Smooth muscle cell (in vitro differentiated cells): ENCODE measurements around the gene PRDM16. TPM values are rescaled to one million over a fixed set of nuclear protein-coding genes. Genes with fewer than 3 reads are reported as not detected.

Experiments used
- DNase-seq: peaks from one replicate; lab custom pipeline; 2025; ENCODE audit not compliant: unreplicated experiment; lab: John Stamatoyannopoulos, UW
- H2AFZ ChIP-seq: fragments of 200-600 bp; sonication (generic); 2 replicates; pipeline ENCODE4 v1.6.0; 2016; ENCODE audit warnings: antibody characterized with exemption, low read depth, mild to moderate bottlenecking
- H3F3A ChIP-seq: fragments of 200-600 bp; sonication (generic); 2 replicates; pipeline ENCODE4 v1.6.0; 2017; ENCODE audit warnings: antibody characterized with exemption, low read depth
- H3K27ac ChIP-seq: fragments of 200-600 bp; sonication (generic); 2 replicates; pipeline ENCODE4 v1.5.1; 2016; ENCODE audit warnings: low read depth, mild to moderate bottlenecking
- H3K27me3 ChIP-seq: fragments of 200-600 bp; sonication (generic); 2 replicates; pipeline ENCODE4 v1.6.1; 2016; ENCODE audit warnings: low read depth, mild to moderate bottlenecking
- H3K36me3 ChIP-seq: fragments of 200-600 bp; sonication (generic); 2 replicates; pipeline ENCODE4 v1.5.1; 2016; ENCODE audit warnings: low read depth
- H3K4me1 ChIP-seq: fragments of 200-600 bp; sonication (generic); 2 replicates; pipeline ENCODE4 v1.5.1; 2016; ENCODE audit warnings: low read depth
- H3K4me2 ChIP-seq: fragments of 200-600 bp; sonication (generic); 2 replicates; pipeline ENCODE4 v1.6.0; 2016; ENCODE audit warnings: mild to moderate bottlenecking
- H3K4me3 ChIP-seq: fragments of 200-600 bp; sonication (generic); 2 replicates; pipeline ENCODE4 v1.5.1; 2016; ENCODE audit warnings: mild to moderate bottlenecking
- H3K79me2 ChIP-seq: fragments of 200-600 bp; sonication (generic); 2 replicates; pipeline ENCODE4 v1.6.0; 2016; ENCODE audit warnings: low read depth, mild to moderate bottlenecking
- H3K9ac ChIP-seq: fragments of 200-600 bp; sonication (generic); 2 replicates; pipeline ENCODE4 v1.6.0; 2016; ENCODE audit warnings: low read depth
- H3K9me3 ChIP-seq: fragments of 200-600 bp; sonication (generic); replicated peaks from 2 replicates; pipeline ENCODE4 v1.5.1; 2016; ENCODE audit warnings: low read depth
- H4K20me1 ChIP-seq: fragments of 200-600 bp; sonication (generic); 2 replicates; pipeline ENCODE4 v1.6.0; 2016; ENCODE audit warnings: low read depth
- WGBS: methylation state at CpG from one replicate; pipeline ENCODE4 v1.1.7; 2016; ENCODE audit warnings: low lambda C conversion rate; 5-methylcytosine and 5-hydroxymethylcytosine counted together
- polyA plus RNA-seq: library from polyadenylated mRNA; unstranded; fragments of >200 nt; fragmentation: Nextera tagmentation; extraction: Ambion mirVana; gene quantifications from 2 replicates; pipeline ENCODE4 v1.2.1, GENCODE V29; 2016
- total RNA-seq: library from RNA; depleted of rRNA; stranded (reverse); fragments of >200 nt; gene quantifications from 2 replicates; pipeline ENCODE4 v1.2.3, GENCODE V29; 2014
- TF ChIP-seq, protein P1 (sequence below): fragments of 200-600 bp; sonication (generic); IDR thresholded peaks from 2 replicates; pipeline ENCODE4 v1.5.1; 2017; ENCODE audit warnings: borderline replicate concordance, mild to moderate bottlenecking, antibody characterized with exemption; ENCODE audit not compliant: insufficient read depth, poor library complexity, severe bottlenecking

Gene PRDM16
- total and polyA plus RNA-seq, 2 experiments from 2014 or later = 0.72 to 1.3 TPM

DNA sequence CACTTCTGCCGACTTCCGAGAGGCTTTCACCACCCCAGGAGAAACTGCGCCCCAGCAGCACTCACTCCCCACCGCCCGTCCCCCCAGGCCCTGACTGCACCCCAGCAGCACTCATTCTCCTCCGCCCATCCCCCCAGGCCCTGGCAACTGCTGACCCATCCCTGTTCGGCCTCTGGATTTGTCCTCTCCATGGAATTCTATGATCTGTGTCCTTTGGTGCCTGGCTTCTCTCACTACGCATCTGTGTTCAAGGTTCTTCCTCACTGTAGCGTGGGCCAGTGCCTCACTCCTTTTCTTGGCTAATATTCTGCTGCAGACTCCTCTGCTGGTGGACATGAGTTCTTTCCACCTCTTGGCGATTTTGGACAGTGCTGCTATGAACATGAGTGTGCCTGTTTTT lies 263.7 kb downstream of the PRDM16 start:
- H3K4me2 ChIP-seq = no peak overlapping the region
- H3K4me1 ChIP-seq = peaks cover 8% of the 10 kb centered on the region
- H4K20me1 ChIP-seq = no peaks in the 10 kb centered on the region
- H3K4me3 ChIP-seq = no peak overlapping the region
- no peaks in the 10 kb centered on the region for H3F3A ChIP-seq
- TF ChIP-seq, protein P1, sequence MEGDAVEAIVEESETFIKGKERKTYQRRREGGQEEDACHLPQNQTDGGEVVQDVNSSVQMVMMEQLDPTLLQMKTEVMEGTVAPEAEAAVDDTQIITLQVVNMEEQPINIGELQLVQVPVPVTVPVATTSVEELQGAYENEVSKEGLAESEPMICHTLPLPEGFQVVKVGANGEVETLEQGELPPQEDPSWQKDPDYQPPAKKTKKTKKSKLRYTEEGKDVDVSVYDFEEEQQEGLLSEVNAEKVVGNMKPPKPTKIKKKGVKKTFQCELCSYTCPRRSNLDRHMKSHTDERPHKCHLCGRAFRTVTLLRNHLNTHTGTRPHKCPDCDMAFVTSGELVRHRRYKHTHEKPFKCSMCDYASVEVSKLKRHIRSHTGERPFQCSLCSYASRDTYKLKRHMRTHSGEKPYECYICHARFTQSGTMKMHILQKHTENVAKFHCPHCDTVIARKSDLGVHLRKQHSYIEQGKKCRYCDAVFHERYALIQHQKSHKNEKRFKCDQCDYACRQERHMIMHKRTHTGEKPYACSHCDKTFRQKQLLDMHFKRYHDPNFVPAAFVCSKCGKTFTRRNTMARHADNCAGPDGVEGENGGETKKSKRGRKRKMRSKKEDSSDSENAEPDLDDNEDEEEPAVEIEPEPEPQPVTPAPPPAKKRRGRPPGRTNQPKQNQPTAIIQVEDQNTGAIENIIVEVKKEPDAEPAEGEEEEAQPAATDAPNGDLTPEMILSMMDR = no peak
- DNase-seq = no peak
- no peaks in the 10 kb centered on the region for H3K36me3 ChIP-seq
- H3K79me2 ChIP-seq = no peaks in the 10 kb centered on the region
- no peak overlapping the region for H2AFZ ChIP-seq
- 84% methylated on average over 10 of the region's 10 CpGs for WGBS
- no peak overlapping the region for H3K27ac ChIP-seq
- H3K27me3 ChIP-seq = no peaks in the 10 kb centered on the region
- H3K9ac ChIP-seq = no peak overlapping the region
- no peaks in the 10 kb centered on the region for H3K9me3 ChIP-seq

DNA sequence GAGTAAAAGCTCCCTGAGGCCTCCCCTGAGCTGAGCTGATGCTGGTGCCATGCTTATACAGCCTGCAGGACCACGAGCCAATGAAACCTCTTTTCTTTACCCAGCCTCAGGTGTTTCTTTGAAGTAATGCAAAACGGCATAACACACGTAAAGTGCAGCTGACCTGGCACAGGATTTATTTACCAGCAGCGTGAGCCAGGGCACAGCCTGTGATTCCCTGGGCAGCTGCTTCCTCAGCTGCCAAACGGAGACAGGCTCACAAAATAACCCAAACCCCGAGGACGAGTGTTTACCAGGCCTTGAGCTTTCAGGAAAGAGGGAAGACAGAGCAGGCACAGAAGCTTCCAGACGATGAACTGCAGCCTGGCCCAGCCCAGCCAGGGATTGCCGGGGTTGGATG lies 264.9 kb downstream of the PRDM16 start:
- TF ChIP-seq, protein P1 = no peak
- H3K27me3 ChIP-seq = no peaks in the 10 kb centered on the region
- H3K36me3 ChIP-seq = no peaks in the 10 kb centered on the region
- no peak overlapping the region for H3K9ac ChIP-seq
- no peak overlapping the region for H3K4me2 ChIP-seq
- no peaks in the 10 kb centered on the region for H3K9me3 ChIP-seq
- no peaks in the 10 kb centered on the region for H3K79me2 ChIP-seq
- DNase-seq = no peak
- H4K20me1 ChIP-seq = no peaks in the 10 kb centered on the region
- no peaks in the 10 kb centered on the region for H3F3A ChIP-seq
- 90% methylated on average over 9 of the region's 9 CpGs for WGBS
- H3K4me1 ChIP-seq = peaks cover 8% of the 10 kb centered on the region
- H3K4me3 ChIP-seq = no peak overlapping the region
- H2AFZ ChIP-seq = no peak overlapping the region
- no peak overlapping the region for H3K27ac ChIP-seq

DNA sequence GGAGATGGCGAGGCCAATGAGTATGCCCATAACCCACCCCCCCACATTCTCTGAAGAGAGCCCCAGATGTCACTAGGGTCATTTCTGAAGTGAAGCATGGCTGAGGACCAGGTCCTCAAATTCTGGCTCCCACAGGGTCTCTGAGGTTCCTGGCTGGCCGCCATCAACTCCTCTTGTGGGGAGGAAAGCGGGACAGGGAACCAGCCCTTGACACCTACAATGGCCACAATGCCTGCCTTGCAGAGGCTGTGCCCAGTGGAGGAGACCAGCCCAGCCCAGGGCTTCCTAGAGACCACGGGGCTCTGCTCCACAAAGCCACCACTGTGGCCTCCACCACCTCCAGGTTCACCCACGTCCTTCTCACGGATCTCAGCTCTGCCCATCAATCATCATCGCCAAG lies 265.4 kb downstream of the PRDM16 start:
- H3K4me1 ChIP-seq = peaks cover 8% of the 10 kb centered on the region
- H3K9me3 ChIP-seq = no peaks in the 10 kb centered on the region
- H3K27me3 ChIP-seq = no peaks in the 10 kb centered on the region
- no peak overlapping the region for H3K9ac ChIP-seq
- no peaks in the 10 kb centered on the region for H4K20me1 ChIP-seq
- no peak overlapping the region for H3K27ac ChIP-seq
- no peak for DNase-seq
- no peak overlapping the region for H3K4me2 ChIP-seq
- TF ChIP-seq, protein P1 = no peak
- no peaks in the 10 kb centered on the region for H3F3A ChIP-seq
- no peaks in the 10 kb centered on the region for H3K36me3 ChIP-seq
- 79% methylated on average over 7 of the region's 7 CpGs for WGBS
- no peak overlapping the region for H2AFZ ChIP-seq
- no peak overlapping the region for H3K4me3 ChIP-seq
- no peaks in the 10 kb centered on the region for H3K79me2 ChIP-seq
